ENCODE measurements around the gene PTPN14.

DNA sequence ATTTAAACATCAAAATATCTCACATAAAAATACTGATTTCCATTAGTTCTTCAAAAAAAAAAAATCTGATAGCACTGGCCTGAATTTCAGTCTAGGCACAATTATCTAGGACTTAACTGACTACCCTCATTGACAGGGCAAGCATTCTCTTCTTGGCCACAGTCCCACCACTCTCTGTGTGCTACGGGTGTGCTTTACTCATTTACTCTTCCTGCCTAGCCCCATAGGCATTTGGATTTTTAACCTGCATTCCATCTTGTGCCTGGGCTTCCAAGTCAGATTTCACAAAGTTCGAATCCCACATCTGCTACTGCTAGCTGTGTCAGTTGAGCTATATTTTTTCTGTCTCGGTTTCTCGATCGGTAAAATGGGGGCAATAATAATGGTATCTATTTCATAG is 38.0 kb downstream of the PTPN14 start:
- TF ChIP-seq, protein P1, sequence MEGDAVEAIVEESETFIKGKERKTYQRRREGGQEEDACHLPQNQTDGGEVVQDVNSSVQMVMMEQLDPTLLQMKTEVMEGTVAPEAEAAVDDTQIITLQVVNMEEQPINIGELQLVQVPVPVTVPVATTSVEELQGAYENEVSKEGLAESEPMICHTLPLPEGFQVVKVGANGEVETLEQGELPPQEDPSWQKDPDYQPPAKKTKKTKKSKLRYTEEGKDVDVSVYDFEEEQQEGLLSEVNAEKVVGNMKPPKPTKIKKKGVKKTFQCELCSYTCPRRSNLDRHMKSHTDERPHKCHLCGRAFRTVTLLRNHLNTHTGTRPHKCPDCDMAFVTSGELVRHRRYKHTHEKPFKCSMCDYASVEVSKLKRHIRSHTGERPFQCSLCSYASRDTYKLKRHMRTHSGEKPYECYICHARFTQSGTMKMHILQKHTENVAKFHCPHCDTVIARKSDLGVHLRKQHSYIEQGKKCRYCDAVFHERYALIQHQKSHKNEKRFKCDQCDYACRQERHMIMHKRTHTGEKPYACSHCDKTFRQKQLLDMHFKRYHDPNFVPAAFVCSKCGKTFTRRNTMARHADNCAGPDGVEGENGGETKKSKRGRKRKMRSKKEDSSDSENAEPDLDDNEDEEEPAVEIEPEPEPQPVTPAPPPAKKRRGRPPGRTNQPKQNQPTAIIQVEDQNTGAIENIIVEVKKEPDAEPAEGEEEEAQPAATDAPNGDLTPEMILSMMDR (conservative IDR thresholded peaks at IDR 0.05 in 1 of 2, IDR thresholded peaks at IDR 0.05 in 1 of 2; ENCODE audit: extremely low read depth in 1 of 2, insufficient read depth in 1 of 2, low read depth in 1 of 2, low read length in 2 of 2): no peak
- no peak for TF ChIP-seq EZH2 (IDR thresholded peaks at IDR 0.05; ENCODE audit: borderline replicate concordance, low read length)
